Measurements from ENCODE around the gene SEC14L3.

DNA sequence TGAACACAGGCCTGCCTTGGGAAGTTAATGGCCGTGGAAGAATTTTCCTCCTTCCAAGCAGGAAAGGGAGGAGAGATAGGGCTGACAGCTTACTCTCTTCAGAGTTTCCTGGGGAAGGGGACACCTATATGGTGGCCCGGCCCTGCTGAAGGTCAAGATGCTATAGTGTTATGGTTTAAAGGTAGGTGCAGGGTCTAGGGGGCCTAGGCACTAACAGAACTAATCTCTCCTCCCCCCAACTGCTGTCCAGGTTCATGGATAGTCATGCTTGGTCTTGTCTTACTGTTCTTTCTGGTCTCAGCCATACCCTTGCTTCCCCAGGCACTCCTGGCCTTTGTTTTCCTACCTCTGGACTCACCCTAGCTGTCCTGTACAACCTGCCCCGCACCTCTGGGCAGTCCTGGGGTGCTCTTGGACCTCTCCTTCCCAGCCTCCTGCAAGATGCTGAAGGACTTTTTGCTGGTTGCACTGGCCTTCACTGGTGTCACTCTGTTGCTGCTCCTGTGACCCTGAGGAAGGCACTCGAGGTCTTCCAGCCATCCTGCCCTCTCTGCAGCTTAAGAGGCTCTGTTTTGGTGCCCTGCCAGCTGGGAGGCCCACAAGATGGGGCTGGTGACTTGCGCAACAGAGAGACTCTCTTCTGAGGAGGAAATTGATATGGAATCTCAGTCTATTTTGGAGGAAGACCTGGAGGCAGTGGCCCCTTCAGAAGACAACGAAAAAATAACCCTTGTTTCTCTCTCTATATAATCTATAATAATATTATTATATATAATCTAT, 17.9 kb downstream of the SEC14L3 start:
- TF ChIP-seq POLR2A (IDR thresholded peaks at IDR 0.05) = no peak
- TF ChIP-seq, protein P1, sequence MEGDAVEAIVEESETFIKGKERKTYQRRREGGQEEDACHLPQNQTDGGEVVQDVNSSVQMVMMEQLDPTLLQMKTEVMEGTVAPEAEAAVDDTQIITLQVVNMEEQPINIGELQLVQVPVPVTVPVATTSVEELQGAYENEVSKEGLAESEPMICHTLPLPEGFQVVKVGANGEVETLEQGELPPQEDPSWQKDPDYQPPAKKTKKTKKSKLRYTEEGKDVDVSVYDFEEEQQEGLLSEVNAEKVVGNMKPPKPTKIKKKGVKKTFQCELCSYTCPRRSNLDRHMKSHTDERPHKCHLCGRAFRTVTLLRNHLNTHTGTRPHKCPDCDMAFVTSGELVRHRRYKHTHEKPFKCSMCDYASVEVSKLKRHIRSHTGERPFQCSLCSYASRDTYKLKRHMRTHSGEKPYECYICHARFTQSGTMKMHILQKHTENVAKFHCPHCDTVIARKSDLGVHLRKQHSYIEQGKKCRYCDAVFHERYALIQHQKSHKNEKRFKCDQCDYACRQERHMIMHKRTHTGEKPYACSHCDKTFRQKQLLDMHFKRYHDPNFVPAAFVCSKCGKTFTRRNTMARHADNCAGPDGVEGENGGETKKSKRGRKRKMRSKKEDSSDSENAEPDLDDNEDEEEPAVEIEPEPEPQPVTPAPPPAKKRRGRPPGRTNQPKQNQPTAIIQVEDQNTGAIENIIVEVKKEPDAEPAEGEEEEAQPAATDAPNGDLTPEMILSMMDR (IDR thresholded peaks at IDR 0.05) = no peak
